Amniotic epithelial cell (primary cell): ENCODE data around the gene KIF1C.

Source experiments
- DNase-seq: peaks from one replicate; pipeline ENCODE4 v3.0.0-alpha.2; 2010; ENCODE audit warnings: low read depth

KIF1C gene

DNA sequence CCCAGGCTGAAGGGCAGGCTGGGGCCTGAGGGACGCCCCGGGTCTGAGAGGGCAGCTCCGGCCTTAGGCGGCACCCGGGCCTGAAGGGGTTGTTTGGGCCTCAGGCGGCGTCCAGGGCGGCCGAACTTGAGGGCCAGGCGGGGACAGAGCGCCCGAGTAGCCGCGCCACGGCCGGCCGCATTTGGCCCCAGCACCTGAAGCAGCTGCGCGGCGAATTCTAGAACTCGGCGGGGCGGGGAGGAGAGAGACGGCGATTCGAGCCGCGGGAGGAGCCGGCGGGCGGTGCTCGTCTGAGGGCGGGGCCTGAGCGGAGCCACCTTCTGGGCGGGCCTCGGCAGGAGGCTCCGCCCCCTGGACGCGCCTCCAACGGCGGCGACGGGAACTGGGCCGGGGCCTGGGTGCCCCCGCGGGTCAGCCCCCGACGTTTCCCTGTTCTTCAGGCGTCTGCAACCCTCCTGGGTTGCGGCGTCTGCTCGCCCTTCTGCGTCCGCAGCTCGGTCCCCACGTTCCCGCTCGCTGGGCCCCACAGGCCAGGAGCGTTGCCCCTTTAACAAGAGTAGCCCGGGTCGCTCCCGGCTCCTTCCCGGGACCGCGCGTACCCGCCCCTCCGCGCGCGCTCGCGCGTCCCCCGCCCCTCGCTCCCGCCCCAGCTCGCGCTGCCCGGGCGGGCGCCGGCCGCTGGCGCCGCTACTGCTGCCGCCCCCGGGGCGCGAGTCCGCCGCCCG lies at the start of gene KIF1C, which contains the start of gene INCA1:
KIF1C (plus strand) TSS at position 649 of the 725 bp plus-strand sequence. CDS start 2,297 bp downstream, outside the sequence.
INCA1 (minus strand) TSS at position 221 of the 725 bp plus-strand sequence. CDS start 3,085 bp downstream, outside the sequence.
- DNase-seq = peak; percentile 78

DNA sequence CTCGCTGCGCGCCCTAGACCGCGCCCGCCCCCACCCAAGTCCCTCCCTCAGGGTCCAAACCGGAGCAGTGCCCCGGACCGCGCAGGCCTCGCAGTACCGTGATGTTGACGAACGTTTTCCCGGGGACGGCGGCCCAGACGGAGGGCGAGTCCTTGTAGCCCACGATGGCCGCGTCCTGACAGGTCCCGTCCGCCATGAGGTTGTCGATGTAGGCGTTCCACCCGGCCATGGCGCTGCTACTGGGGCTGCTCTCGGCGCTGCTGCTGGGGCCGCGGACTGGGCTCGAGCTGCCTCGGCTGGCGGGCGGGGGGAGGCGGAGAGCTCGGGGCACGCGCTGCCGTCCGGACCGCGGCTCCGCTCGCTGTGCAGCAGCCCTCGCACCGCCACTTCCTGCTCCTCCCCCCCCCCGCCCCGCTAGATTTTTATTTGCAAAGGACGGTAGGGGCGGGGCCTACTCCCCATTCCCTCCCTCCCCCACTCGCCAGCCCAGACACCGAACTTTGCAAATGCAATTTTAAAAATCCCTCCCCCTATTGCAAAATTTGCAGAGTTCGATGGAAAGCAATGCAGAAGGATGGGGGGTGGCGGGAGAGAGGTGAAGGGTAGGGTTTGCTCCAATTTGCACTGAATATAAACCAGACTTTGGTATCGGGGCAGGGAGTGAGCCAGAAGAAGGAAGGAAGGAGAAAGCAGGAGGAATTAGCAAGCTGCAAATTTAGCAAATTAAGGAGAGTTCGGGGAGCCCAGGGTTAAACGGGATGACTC lies 49.4 kb upstream of the KIF1C start, which contains the start of gene PFN1:
PFN1 (minus strand) TSS at position 365 of the 765 bp plus-strand sequence; CDS start at position 229, 136 bp downstream.
- DNase-seq = peak; percentile 93

DNA sequence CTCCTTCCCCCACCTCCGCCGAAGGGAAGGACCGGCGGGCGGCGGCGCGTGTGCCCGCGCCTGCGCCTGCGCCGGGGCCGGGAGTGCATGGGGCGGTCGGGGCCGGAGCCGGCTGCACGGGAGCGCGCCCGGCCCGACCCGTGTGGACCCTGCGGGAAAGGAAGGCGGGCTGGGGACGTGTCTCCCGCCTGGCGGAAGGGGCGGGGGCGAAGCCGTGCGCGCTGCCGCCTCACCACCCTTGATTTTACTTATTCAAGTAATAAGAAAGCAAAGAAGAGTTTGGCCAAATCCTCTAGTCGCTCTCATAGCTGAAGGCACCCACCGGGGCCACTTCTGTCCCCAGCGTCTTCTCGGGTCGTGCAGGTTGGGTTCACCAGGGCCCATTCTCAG lies 48.8 kb upstream of the KIF1C start:
- DNase-seq = peak; percentile 86

DNA sequence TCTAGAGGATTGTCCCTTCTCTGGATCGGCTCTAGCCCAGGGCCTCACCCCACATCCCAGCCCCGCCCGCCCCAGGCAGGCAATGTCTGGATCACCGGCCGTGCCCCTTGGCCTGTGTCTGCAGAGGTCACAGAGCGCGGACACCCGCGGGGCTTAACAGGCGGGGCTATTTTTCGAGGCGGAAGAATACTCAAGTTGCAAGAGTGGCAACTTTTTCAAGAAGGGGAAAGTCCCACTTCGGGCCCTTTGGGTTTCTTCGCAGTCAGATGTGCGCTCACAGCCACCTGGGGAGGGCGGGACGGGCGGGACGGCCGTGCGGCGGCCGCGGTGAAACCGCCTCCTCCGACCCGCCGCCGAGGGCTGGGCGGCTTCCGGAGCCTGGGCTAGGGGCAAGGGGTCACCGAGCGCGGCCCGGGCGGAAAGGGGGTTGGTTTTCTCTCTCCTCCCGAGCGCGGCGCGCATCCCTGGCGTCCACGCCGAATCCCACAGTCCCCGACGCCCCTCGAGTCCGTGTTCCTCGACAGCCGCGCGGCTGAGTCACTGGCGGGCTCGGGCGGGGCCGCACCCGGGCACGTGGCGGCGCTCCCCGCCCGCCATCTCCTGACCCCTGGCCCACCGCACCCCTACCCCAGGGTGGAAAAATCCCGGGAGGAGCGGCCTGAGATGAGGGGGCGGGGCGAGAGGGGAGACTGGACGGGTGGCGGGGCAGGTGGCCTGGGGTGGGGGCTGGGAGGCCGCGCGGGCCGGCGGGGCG lies 48.3 kb upstream of the KIF1C start:
- peak; percentile 62 for DNase-seq

DNA sequence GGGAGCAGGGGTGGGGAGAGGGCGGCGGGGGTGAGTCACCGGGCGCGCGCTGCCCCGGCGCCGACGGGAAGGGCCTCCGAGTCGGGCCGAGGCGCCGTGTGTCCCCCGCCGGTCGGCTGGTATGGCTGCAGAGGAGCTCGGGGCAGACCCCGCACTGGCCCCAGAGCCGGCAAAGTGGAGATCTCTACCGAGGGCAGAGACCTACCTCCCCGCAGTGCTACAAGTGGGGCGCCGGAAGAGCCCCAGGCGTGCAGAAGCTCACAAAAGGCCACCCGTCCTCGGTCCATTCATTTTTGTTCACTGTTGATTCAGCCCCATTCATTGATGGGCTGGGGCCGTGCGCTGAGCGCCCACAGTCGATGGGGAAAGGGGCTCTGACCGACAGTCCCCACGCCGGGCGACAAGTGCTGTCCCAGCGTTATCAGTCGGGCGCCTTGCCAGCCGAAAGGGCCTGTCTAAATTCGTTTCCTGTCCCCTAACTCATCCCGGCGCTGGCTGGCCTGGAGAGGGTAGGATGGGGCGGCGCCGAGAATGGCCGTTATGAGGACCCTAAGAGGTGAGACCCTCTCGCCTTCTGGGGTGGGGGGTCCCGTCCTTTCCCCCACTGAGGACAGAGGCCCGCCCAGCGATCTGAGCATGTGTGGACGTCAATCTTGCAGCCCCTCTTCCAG lies 47.5 kb upstream of the KIF1C start:
- DNase-seq = no peak

- DNase-seq = no peak
These were observed 47.0 kb upstream of the KIF1C start, which contains the start of gene ENO3 for GRCh38 chr17:4950746-4951204. TSS of gene ENO3 (plus strand) at chr17:4951119. CDS start at chr17:4951830, 711 bp downstream.

GRCh38 chr17:4951486-4951885 lies 46.3 kb upstream of the KIF1C start:
- no peak for DNase-seq

DNA sequence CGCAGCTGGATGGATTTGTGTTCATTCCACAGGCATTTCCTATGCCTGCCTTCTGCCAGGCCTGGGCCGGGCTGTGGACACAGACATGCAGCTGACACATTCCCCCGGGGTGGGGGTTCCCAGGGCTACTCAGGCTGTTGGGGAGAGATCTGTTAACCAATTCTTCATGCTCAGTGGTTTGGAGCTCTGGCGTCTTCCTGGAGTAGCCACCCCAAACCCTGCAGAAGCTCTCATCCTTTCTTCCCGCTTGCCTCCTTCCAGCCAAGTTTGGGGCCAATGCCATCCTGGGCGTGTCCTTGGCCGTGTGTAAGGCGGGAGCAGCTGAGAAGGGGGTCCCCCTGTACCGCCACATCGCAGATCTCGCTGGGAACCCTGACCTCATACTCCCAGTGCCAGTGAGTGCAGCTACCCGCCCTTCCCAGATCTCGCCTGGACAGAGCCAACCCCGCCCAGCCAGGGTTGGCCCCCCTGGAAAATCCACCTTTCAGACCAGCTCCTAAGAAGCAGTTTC lies 44.2 kb upstream of the KIF1C start:
- DNase-seq = peak; percentile 60

DNA sequence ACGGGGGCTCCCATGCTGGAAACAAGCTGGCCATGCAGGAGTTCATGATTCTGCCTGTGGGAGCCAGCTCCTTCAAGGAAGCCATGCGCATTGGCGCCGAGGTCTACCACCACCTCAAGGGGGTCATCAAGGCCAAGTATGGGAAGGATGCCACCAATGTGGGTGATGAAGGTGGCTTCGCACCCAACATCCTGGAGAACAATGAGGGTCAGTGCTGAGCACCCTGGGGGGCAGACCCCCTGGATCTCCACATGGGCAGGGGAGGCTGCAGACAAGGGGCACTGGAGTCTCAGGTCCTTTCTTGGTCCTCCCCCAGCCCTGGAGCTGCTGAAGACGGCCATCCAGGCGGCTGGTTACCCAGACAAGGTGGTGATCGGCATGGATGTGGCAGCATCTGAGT lies 42.7 kb upstream of the KIF1C start:
- no peak for DNase-seq

DNA sequence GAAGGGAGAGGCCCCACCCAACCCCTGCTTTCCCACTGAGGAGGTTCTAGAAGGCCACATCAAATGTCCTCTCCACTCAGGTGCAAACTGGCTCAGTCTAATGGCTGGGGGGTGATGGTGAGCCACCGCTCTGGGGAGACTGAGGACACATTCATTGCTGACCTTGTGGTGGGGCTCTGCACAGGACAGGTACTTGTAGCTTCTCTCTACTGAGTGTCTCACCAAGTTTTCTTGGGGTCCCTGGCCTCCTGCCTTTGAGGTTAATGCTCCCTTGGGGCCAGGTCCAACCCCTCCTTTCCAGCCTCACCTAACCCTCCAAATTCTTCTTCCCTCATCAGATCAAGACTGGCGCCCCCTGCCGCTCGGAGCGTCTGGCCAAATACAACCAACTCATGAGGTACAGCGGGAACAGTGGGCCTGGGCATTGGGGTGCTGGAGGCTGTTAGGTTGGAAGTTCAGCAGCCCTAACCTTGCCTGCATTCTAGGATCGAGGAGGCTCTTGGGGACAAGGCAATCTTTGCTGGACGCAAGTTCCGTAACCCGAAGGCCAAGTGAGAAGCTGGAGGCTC lies 41.2 kb upstream of the KIF1C start:
- DNase-seq = no peak

DNA sequence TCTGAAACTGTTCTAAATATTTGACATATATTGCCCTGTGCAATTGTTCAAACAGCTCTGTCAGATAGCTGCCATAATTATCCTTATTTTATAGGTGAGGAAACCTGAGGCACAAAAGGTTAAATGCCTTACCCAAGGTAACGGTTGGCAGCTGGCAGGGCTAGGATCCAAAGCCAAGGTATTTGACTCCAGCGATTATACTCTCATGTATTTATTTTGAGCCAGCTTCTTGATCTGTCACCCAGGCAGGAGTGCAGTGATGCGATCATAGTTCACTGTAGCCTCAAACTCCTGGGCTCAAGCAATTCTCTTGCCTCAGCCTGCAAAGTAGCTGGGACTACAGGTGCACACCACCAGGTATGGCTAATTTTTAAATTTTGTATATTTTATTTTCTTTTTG lies 39.6 kb upstream of the KIF1C start:
- no peak for DNase-seq

DNA sequence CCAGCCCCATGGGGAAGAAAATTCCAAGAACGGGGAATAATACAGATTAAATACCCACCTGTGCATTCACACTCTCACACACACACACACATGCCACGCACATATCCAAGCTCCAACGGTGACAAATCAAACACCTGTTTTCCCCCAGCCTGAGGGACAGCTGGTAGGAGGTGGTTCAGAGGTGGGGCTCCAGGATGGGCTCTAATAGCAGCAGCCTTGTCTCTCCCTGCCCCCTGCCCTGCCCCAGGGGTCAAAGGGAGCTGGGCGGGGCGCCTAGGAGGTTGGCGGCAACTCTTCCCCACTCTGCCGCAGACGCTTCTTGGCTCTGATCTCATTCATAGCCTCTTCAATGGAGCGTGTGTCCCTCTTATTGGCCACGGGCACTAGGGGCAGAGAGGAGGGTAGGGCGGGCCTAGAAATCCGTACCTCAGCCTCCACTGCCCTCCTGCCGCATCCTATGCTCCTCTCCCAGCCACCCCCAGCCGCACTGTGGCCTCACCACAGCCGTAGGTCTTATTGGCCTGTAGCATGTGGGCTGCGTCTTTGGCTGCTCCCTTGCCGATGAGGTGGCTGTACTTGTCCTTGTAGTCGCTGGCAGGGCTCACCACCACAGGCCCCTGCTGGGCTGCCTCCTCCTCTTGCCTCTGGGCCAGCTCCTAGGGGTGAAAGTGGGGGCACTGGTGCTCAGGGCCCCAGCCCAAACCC lies 38.3 kb upstream of the KIF1C start:
- no peak for DNase-seq

- DNase-seq = no peak
These were observed 37.3 kb upstream of the KIF1C start for GRCh38 chr17:4960279-4960922.

DNA sequence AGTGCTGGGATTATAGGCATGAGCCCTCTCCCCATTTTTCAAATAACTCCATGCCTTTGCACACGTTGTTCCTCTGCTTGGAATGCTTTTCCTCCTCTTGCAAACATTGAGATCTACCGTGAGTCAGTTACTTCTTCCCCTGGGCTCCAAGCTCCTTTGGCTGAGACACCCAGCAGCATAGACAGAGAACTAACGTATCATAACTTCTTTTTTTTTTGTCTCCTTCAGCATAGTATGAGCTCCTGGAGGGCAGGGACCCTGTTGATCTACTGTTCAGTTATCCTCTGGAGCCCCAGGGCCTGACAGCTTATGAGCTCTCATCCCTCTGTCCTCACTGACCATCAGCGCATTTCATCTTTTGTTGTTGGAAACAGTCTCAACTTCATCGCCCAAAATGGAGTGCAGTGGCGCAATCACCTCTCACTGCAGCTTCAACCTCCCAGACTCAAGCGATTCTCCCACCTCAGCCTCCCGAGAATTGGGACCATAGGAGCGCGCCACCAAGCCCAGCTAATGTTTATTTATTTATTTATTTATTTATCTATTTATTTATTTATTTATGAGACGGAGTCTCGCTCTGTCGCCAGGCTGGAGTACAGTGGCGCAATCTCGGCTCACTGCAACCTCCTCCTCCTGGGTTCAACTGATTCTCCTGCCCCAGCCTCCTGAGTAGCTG lies 32.3 kb upstream of the KIF1C start:
- DNase-seq = no peak

DNA sequence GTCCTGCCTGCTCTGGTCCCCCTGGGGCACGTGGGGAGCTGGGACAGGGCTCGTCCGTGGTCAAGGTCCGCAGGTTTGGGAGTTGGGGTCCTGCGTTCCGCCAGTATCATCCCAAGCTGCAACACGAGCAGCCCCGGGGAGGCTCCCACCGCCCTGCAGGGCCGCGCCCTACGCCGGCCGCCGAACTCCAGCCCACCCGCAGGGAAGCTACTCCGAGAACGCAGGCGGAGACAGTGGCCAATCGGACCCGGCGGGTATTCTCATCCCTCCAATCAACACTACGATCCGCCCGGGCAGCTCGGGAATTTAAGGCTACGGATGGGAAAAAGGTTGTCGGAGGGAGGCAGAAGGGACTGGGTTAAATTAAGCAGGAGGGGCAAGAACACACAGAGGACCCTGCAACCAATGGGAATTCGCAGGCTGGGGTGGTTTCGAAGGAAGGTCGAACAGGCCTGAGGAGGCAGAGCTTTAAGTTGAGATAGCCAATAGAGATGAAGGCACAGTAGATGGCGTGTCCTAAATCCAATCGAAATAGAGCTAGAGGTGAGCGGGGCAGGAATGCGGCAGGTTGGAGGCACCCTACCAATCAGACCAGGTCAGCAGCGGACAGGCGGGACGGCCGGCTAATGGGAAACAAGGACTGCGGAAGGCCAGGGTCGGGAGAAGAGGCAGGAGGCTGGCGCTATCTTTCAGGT lies 30.8 kb upstream of the KIF1C start:
- peak; percentile 100 for DNase-seq

GRCh38 chr17:4967539-4968485 lies 29.9 kb upstream of the KIF1C start, which contains the start of gene SPAG7:
TSS of gene SPAG7 (minus strand) at chr17:4967817. CDS start at chr17:4967804, 13 bp downstream.
- DNase-seq = peak; percentile 97

DNA sequence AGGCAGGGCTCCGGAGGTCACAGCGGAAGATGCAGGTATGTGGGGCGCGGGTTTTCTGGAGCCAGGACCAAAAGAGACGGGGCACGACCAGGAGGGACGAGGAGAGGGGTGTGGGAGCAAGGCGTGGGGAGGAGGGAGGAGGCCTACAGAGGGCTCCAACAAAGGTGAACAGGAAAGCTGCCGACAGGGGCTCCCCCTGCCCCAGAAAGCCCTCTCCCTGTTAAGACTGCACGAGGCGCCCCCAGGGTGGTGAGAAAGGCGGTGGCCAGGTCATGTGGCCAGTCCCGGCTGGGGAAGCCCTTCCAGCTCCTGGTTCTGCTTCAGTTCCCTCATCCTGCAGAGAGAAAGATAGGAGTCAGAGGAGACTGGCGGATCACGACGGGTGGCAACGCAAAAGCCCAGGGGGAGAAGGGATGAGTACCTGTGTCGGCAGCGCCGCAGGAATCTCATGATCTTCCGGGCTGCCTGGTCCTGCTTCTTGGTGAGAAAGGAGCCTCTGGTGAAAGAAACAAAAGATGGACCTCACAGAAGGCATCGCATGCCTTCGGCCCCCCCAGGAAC lies 29.2 kb upstream of the KIF1C start:
- DNase-seq = no peak
